ENCODE data around the gene SPATA6L.
"Not testable (repeated sequence)": the region's sequence is repeated elsewhere in the genome, so short reads cannot be mapped to it uniquely, and the experiment has no call there.

The SPATA6L gene

DNA sequence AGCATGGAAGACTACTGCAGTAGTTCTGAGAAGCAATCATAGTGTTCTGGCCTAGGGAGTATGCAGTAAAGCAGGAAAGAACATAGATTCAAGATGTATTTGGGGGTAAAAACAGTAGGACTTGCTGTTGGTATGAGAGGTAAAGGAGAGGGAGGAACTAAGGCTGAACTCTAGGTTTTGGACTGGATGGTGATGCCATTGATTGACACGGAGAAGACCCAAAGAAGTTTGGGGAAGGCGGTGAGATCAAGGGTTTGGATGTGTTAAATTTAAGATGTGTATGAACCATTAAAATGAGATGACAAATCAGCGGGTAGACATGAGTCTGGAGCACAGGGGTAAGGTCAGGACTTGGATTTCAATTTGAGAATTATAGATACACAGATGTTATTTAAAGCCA lies 11.1 kb upstream of the SPATA6L start:
- no peak for DNase-seq (ENCODE audit: low read depth, low spot score)

DNA sequence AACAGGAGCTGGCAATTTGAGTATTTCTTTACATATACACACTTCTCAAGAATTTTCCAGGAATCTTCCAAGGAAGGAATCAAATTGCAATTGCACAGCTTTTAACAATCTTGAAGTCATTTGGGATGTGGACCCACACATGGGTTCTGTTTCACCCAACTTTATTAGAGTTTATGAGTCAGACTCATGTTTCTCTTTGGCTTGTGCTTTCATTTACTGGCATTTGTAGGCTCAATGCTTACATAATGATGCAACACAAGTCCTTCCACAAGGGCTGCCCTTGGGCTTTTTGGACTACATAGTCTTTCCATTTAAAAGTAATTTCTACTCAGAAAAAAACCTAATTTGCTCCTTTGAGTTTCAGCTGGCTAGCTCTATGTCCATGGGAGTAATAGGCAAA lies 8.5 kb upstream of the SPATA6L start:
- DNase-seq (ENCODE audit: low read depth, low spot score), result no peak

DNA sequence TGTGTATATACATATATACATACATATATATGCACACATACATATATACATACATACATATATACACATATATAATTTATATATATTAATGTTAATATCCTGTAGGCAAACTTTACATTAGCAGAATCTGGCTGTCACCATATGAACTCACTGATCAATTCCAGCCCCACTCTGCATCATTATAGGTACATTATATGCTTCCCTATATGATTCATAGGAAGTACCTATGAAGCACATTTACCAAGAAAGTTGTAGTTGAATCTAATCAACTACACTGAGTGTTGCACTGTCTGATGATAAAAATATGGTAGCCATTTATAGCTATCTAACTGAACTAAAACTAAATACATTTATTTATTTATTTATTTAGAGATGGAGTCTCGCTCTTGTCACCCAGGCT lies 5.5 kb upstream of the SPATA6L start:
- no peak for DNase-seq (ENCODE audit: low read depth, low spot score)

DNA sequence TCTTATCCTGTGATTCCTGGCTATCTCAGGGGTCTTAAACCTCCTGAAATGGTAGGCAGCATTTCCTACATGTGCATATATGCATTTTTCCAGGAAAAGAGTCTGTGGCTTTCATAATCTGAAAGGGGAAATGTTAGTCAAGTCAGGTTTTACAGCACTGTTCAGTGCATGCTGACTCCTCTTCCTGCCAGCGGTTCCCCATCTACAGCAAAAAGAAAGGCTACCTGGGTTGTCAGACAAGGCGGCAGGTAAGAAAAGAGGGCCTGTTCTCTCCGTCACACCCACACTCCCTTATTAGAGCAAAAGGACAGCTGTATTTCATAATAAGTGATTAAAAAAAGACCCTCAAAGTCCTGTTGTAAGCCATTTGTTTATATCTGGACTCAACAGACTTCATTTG lies 4.3 kb upstream of the SPATA6L start:
- DNase-seq (ENCODE audit: low read depth, low spot score), result no peak

DNA sequence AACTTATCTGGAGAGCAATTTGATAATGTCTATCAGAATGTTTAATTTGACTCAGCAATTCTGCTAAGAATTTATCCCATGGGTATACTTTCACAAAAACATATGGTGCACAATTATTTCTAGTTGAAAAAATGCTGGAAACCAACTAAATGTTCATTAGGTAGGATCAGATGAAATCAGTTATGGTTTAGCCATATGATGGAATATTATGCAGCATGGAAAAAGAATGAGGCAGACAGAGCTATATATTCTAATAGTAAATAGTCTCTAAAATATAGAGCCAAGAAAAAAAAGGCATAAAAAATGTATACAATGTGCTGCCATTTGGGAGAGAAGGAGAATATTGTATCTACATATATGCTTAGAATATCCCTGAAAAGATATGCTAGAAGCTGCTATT lies 3.6 kb upstream of the SPATA6L start:
- no peak for DNase-seq (ENCODE audit: low read depth, low spot score)

DNA sequence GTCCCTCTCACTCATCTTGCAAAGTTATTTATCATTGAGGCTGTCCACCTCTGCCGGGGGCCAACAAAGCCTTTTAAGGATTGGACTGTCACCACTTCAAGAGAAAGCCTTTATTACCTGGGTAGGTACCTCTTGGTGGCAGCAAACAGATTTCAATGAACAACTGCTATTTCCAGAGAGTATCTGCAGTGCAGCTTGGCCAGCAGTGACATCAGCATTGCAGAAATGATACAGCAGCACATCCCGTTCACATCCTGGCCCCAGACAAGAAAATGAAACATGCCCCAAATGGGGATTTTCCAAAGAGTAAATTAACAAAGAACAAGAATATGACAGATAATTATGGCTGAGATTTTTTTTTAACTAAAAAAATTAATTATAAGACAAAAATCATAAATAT lies 2.3 kb upstream of the SPATA6L start:
- no peak for DNase-seq (ENCODE audit: low read depth, low spot score)

DNA sequence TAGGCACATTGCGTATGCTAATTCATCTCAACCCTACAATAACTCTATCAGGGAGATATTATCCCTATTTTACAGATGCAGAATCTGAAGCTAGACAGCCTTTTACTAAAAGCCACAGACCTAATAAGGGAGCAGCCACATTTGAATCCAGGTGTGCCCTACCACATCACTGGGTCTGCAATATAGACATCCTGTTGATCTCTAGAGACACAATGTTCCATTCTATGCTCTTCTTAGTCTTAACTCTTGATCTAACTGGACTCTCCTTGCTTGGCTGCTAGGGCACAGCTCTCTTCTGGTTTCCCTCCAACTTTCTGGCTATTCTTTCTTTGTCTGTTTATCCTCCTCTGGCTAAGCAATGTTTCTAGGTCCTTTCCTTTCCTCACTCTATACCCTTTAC lies 1.4 kb upstream of the SPATA6L start:
- DNase-seq (ENCODE audit: low read depth, low spot score), result no peak

DNA sequence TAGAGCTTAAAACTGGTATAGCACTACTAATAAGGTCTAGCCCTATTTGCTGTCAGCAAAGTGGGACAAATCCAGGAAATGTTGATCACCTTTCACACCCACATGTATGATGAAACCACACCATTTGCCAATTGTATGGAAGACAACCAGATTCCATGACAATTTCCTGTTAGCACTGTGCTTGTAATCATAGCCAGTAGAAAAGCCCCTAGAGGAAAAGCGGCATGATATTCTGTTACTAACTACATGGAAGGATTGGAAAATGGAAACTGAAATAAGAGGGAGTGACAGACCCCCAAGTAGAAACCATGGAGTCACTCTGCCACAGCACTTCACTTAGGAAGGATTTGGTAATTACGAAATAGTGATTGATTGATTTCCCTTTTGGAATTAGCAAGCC lies 923 bp downstream of the SPATA6L start:
- no peak for DNase-seq (ENCODE audit: low read depth, low spot score)

DNA sequence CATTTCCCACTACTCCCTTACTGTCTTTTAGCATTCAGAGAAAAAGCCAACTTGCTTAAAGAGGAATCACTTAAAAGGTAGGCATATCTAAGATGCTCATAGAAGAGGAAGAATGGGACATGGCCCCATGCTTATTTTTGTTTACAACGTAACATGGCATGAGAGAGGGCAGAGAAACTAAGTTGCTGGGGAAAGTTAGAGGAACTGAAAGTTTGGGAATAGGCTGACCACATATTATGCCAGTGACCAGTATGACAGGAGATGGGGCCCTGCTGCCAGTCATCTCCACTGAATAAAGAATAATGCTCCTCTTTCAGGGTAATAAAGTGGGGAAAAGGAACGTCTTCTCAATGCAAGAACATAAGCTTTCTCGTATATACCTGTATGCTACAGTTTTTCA lies 2.3 kb downstream of the SPATA6L start:
- no peak for DNase-seq (ENCODE audit: low read depth, low spot score)

DNA sequence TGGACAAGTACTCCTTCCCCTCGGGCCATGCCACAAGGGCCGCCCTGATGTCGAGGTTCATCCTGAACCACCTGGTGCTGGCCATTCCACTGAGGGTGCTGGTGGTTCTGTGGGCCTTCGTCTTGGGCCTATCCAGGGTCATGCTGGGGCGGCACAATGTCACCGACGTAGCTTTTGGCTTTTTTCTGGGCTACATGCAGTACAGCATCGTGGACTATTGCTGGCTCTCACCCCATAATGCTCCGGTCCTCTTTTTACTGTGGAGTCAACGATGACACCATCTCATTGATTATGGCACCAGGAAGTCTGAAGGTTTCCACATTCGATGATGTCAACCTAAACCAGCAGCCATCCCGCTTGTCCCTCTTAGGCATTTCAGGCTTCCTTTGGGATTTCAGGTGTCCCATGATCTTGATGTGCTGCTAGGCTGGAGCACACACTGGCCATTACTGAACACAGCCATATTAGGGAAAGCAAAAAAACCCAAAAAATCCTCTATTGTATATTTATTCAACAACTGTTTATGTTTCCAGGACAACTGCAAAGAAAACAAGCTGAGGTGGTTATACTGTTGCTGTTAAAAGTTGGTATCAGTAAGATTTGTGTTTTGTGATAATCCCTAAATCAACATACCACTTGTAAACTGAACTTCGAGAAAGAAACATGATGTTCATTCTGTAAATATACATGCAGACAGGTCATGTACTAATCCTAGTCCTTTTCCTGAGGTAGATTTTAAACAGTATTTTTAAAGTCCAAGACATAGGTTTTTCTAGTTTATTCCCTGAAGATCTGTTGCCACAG lies 3.1 kb downstream of the SPATA6L start:
- no peak for DNase-seq (ENCODE audit: low read depth, low spot score)

DNA sequence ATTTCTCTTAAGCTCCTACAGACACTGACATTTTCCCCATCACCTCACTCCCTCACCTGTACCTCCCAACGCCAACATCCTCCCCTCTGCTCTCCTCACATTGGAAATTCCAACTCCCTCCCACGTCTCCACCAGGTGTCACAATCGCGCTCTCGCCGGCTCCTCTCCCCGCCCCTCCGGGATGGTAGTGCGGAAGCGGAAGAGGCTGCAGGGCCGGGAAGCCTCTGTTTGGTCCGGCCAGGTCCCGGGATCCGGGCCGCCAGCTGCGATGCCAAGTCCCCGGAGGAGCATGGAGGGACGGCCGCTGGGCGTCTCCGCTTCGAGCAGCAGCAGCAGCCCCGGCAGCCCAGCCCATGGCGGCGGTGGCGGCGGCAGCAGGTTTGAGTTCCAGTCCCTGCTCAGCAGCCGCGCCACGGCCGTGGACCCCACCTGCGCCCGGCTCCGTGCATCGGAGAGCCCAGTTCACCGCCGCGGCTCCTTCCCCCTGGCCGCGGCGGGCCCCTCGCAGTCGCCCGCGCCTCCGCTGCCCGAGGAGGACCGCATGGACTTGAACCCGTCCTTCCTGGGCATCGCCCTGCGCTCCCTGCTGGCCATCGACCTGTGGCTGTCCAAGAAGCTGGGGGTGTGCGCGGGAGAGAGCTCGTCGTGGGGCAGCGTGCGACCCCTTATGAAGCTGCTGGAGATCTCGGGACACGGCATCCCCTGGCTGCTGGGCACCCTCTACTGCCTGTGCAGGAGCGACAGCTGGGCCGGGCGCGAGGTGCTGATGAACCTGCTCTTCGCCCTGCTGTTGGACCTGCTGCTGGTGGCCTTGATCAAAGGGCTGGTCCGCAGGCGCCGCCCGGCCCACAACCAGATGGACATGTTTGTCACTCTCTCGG lies 3.9 kb downstream of the SPATA6L start, which contains the start of gene PLPP6:
TSS of gene PLPP6 (plus strand) at position 187 of the 881 bp plus-strand sequence. CDS start at position 269, 82 bp downstream.
- peak; percentile 31 for DNase-seq (ENCODE audit: low read depth, low spot score)

DNA sequence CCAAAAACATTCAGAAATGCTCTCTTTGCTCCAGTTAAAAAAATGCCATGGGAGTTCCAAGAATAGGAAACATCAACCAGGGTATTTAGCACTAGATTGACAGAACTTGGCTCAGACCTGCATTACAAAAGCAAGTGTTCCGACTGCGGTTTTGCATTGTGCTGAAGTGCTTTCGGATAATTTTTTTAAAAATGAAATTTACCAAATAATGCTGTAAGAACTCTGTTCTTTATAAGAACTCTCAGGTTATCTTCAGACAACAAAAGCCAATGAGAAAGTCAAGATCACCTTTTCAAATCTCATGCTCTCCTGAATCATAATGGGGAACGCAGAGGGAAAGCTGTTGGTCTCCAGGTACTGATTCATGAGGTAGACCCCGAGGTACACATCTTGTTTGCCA lies 4.7 kb downstream of the SPATA6L start:
- DNase-seq (ENCODE audit: low read depth, low spot score), result no peak

DNA sequence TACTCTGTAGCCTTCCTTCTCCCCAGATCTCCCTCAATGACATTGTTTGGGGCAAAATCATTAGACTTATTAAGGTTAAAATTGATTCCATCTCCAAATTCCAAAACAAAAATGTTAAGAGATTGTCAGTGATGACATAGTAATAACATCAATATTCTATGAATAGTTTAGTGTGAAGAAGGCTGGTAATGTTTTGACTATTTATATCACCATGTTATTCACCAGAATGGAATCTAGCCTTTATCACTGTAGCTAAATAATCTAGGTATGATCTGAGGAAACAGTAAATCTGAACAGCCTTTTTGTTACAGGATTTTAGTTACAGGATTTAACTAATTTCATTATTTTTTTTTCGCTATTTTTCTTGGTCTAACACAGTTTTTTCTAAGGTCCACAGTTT lies 5.1 kb downstream of the SPATA6L start:
- DNase-seq (ENCODE audit: low read depth, low spot score), result no peak

DNA sequence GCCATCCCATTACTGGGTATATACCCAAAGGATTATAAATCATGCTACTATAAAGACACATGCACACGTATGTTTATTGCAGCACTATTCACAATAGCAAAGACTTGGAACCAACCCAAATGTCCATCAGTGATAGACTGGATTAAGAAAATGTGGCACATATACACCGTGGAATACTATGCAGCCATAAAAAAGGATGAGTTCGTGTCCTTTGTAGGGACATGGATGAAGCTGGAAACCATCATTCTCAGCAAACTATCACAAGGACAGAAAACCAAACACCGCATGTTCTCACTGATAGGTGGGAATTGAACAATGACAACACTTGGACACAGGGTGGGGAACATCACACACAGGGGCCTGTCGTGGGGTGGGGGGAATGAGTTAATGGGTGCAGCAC lies 5.6 kb downstream of the SPATA6L start:
- DNase-seq (ENCODE audit: low read depth, low spot score), result not testable (repeated sequence)

DNA sequence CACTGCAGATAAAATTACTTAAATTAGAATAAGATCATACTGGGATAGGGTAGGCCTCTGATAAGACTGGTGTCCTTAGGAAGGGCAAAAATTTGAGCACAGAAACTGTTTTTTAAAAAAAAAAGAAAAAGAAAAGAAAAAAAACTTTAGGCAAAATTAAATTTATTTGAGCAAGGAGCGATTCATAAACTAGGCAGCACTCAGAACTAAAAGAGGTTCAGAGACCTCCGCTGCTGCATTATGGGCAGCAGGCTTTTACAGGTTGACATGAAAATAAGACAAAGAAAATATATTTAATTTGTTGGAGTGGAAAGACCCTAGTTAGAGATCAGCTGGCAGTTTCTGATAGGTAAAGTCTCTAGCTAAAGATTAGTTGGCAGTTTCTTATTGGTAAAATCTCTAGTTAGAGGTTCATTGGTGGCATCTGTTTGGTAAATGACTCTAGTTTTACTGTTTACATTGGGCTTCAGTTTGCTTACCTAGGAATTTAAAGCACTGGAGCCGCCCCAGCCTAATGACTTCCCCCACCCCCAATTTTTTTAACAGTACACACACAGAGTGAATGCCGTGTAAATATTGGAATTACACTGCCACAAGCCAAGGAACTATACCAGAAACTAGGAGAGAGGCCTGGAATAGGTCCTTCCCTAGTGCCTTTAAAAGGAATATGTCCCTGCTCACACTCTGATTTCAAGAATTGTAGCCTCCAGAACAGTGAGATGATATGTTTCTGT lies 8.7 kb downstream of the SPATA6L start:
- no peak for DNase-seq (ENCODE audit: low read depth, low spot score)

DNA sequence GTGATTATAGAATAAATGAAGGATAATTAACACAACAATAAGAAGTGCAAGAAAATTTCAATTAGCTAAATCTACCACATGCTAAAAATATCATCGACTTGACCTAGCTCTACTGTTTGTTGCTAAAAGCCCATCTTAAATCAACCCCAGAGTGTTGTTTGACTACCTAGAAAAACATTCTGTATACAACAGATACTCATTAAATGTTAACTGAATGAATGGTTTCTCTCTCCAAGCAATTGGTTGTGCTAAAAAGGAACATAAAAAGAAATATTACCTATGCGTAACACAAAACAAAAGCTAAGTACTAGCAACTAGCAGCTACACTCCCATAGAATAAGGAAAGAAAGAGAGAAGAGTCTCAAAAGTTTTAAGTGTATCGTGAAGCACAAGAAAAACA lies 9.7 kb downstream of the SPATA6L start:
- DNase-seq (ENCODE audit: low read depth, low spot score), result no peak

DNA sequence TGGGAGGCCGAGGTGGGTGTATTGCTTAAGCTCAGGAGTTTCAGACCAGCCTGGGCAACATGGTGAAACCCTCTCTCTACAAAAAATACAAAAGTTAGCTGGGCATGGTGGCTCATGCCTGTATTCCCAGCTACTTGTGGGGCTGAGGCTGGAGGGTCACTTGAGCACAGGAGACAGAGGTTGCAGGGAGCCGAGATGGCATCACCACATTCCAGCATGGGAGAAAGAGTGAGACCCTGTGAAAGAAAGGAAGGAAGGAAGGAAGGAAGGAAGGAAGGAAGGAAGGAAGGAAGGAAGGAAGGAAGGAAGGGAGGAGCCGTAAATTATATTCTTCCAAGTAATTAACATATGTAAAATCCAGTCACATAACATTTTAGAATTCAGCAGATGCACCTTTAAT lies 10.1 kb downstream of the SPATA6L start:
- DNase-seq (ENCODE audit: low read depth, low spot score), result not testable (repeated sequence)

DNA sequence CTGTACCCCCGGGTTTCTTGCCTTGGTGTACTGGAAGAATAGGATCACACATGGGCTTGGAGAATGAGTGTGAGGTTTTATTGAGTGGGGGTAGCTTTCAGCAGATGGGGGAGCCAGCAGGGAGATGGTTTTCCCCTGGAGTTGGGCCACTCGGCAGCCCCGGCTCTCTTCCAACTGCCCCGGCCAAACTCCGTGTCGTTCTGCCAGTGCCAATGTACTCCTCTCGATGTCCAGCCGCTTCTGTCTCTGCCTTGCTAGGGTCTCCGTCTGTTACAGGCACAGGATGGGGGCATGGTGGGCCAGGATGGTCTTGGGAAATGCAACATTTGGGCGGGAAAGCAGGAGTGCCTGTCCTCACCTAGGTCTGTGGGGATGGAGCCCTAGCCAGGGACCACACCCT lies 11.7 kb downstream of the SPATA6L start:
- DNase-seq (ENCODE audit: low read depth, low spot score), result no peak

DNA sequence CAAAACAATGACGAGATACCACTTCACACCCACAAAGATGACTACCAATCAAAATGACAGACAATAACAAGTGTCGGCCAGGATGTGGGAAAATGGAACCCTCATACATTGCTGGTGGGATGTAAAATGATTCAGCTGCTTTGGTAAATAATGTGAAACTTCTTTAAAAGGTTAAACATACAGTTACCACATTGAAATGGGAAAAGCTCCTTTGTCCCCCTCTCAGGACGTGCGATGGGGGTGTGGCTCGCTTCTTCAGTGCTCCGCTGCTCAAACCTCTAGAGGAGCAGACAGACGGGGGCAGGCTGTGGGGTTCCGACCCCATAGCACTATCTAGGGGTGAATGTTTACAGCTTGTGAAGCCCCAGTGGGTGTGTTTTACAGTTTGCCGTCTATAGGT lies 12.2 kb downstream of the SPATA6L start:
- no peak for DNase-seq (ENCODE audit: low read depth, low spot score)

DNA sequence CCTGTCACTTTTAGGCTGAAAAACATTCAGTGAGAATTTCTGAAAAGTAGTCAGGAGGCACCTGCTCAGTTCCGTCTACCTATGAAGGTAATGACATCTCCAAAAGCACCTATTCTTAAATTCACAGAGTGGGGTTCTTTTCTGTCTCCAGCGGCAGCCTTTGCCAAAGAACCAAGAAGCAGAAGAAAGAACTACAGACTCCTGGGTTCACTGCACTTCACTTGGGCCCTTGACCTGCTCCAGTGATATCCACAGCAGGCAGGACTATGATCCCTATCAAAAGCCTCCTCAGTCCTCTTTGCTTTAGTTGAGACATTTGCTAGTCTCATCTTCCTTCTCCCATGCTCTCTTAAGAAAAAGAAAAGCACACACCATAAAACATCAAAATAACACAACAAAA lies 23.9 kb downstream of the SPATA6L start:
- DNase-seq (ENCODE audit: low read depth, low spot score), result no peak

DNA sequence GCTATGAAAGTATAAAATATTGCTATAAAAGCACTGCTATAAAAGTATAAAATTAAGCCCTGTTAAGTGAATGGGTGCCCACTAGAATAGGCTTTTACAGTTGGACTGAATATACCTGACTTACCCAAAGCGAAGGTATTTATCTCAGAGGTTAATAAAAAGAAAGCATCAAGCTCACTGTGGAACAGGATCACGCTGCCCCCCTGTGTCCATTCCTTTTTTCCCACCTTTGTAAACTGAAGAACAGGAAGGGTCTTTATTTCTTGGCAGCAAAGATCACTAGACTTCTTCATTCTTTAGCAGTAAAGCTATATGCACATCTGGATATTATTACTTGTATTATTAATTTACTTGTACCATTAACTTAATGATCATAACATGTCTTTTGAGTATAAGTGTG lies 26.3 kb downstream of the SPATA6L start:
- no peak for DNase-seq (ENCODE audit: low read depth, low spot score)

DNA sequence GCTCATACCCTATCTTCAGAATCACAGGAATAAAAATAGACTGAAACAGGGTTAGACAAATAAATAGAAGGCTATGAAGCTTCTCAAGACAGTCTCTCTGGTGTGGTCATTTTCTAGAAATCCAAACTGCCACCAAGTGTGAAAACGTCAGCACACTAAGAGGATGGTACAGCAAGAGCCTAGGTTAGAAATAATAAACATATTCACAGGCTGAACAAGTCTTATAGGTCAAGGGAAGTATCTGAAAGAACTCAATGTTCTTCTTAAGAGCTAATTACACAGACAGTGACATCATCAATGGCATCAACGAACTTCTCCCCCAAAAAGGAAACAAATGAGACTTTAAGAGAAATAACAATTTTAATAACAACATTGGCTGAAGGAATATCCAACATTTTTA lies 26.9 kb downstream of the SPATA6L start:
- no peak for DNase-seq (ENCODE audit: low read depth, low spot score)

All from activated naive CD8-positive, alpha-beta T cell treated with anti-CD3 and anti-CD28 coated beads, Interleukin-2, amount 50 U/mL, for 16 hours (primary cell).